Transverse colon (tissue), 4 donors: Measurements from ENCODE around the gene ZNF92.

Experiments
- EP300 ChIP-seq: sonication (generic); formaldehyde crosslinking; IDR thresholded peaks from one replicate; pipeline ENCODE4 v1.6.1; 2017; ENCODE audit warnings: antibody characterized with exemption, low read depth
- POLR2A ChIP-seq: fragments of 450-650 bp; IDR thresholded peaks from one replicate; pipeline ENCODE4 v1.6.1; 2016; ENCODE audit warnings: antibody characterized with exemption, mild to moderate bottlenecking, moderate library complexity
- POLR2AphosphoS5 ChIP-seq, 3 donors: sonication (generic); formaldehyde crosslinking; IDR thresholded peaks; one replicate each; pipeline ENCODE4 v1.6.1; 2016; ENCODE audit warnings: antibody characterized with exemption in 3 of 3
- TF ChIP-seq, protein P1 (sequence below), 5 experiments: fragments of 200-600 bp in 3 of 5; fragments of 450-650 bp in 2 of 5; sonication (generic) in 3 of 5; IDR thresholded peaks; 1 replicate in 2 of 5; 2 replicates in 3 of 5; pipeline ENCODE4 v1.5.1; 2016 to 2017; ENCODE audit warnings: antibody characterized with exemption in 5 of 5, inconsistent platforms in 3 of 5, mild to moderate bottlenecking in 2 of 5, moderate library complexity in 1 of 5

DNA sequence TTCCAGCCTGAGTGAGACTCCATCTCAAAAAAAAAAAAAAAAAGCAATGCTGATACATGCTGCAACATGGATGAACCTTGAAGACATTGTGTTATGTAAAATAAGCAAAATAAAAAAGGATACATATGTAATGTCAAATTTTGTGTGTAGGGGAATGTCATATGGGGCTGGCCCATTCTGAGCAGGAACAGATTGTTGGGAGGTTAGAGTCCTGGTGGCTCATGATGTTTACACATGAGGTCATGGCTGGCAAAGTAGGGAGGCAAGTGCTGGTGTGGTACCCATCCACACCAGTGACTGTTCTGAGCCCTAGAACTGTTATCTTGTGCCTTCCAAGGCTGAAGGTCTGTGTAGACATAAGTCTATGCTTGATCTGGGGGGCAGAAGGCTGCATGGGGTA, 37.6 kb downstream of the ZNF92 start:
- TF ChIP-seq, protein P1, sequence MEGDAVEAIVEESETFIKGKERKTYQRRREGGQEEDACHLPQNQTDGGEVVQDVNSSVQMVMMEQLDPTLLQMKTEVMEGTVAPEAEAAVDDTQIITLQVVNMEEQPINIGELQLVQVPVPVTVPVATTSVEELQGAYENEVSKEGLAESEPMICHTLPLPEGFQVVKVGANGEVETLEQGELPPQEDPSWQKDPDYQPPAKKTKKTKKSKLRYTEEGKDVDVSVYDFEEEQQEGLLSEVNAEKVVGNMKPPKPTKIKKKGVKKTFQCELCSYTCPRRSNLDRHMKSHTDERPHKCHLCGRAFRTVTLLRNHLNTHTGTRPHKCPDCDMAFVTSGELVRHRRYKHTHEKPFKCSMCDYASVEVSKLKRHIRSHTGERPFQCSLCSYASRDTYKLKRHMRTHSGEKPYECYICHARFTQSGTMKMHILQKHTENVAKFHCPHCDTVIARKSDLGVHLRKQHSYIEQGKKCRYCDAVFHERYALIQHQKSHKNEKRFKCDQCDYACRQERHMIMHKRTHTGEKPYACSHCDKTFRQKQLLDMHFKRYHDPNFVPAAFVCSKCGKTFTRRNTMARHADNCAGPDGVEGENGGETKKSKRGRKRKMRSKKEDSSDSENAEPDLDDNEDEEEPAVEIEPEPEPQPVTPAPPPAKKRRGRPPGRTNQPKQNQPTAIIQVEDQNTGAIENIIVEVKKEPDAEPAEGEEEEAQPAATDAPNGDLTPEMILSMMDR (IDR thresholded peaks at IDR 0.05) = no peak
- TF ChIP-seq POLR2A (no peak), POLR2AphosphoS5 (IDR thresholded peaks at IDR 0.05) (no peak), EP300 (no peak)
